Psoas muscle (tissue), 8 donors: Measurements from ENCODE around the gene MEIS1. TPM values are rescaled to one million over a fixed set of nuclear protein-coding genes. Genes with fewer than 3 reads are reported as not detected.

ENCODE experiments used
- ATAC-seq, 4 donors: fragments of 200-7000 bp; cut with Tn5 transposase; one replicate each; pipeline ENCODE4 v1.9.1; 2020; ENCODE audit warnings: moderate library complexity in 3 of 4, mild to moderate bottlenecking in 2 of 4
- DNase-seq, 2 donors: peaks; one replicate each; pipeline ENCODE4 v3.0.0-alpha.2; 2020
- H3K27ac ChIP-seq: fragments of 200-600 bp; one replicate; pipeline ENCODE4 v1.8.0; 2022
- H3K27me3 ChIP-seq, 3 donors: fragments of 200-600 bp in 1 of 3; one replicate each; pipeline versions ENCODE4 v1.6.1 to v1.8.0; 2013 to 2022; ENCODE audit warnings: low read length in 2 of 3, mild to moderate bottlenecking in 2 of 3, moderate library complexity in 1 of 3; ENCODE audit not compliant: insufficient read depth in 3 of 3
- H3K36me3 ChIP-seq, 2 donors: fragments of 200-600 bp in 1 of 2; one replicate each; pipeline versions ENCODE4 v1.6.1 to v1.8.0; 2013 to 2022; ENCODE audit warnings: low read depth in 1 of 2, mild to moderate bottlenecking in 1 of 2, moderate library complexity in 1 of 2; ENCODE audit not compliant: insufficient read depth in 1 of 2
- H3K4me1 ChIP-seq: fragments of 200-600 bp; one replicate; pipeline ENCODE4 v1.8.0; 2022
- H3K4me3 ChIP-seq: fragments of 200-600 bp; one replicate; pipeline ENCODE4 v1.8.0; 2022; ENCODE audit warnings: mild to moderate bottlenecking
- H3K9me3 ChIP-seq: fragments of 200-600 bp; one replicate; pipeline ENCODE4 v1.8.0; 2022
- CTCF ChIP-seq: fragments of 200-600 bp; IDR thresholded peaks from one replicate; pipeline ENCODE4 v1.8.0; 2022; ENCODE audit warnings: antibody characterized with exemption
- WGBS, 3 donors: extraction: QIAGEN DNeasy Blood & Tissue Kit; methylation state at CpG; one replicate each; pipeline versions ENCODE4 v1.1.6 to v1.1.7; 2013; 5-methylcytosine and 5-hydroxymethylcytosine counted together
- intact Hi-C, 2 donors: fragments of 100-400 bp; cut with DNase I; formaldehyde crosslinking; loops; one replicate each; pipeline versions ENCODE4 v1.11.0 to v1.14.2; 2022
- polyA plus RNA-seq, 3 donors: library from polyadenylated mRNA; stranded (reverse); fragments of 200-250 nt; gene quantifications; one replicate each; pipeline ENCODE4 v1.2.3, GENCODE V29; 2013
- total RNA-seq, 4 donors: library from RNA; stranded (reverse); fragmentation: NEBNext Ultra II Directional in 2 of 4; extraction: Animal tissue kit (Norgen Biotek cat#: 25700) in 2 of 4; gene quantifications; one replicate each; pipeline versions ENCODE4 v1.2.1 to v1.2.4, GENCODE V29; 2021 to 2023
- donor health status: healthy with polysubstance abuse.
- donor health status: DM: no; HTN: no; CAD: no; lungs with moderate emphysema.
- donor health status: Bipolar disorder and iron deficiency.
- donor health status: healthy.
- donor health status: DM: yes; HTN: yes; CAD: no.
- donor health status: DM: no; HTN: no; CAD: no.
- donor health status: DM: no; HTN: no; CAD: no.
- donor health status: DM: yes; HTN: yes; CAD: no.

Gene MEIS1
- total and polyA plus RNA-seq, 7 donors = 0.77 to 6.8 (median 2.1) TPM

GRCh38 chr2:66594001-66594400 is 159.1 kb downstream of the MEIS1 start:
- DNase-seq (no peak), ATAC-seq (no peak)
- TF ChIP-seq CTCF = no peak
- H3K27ac ChIP-seq = no peak overlapping the region
- H3K27me3 ChIP-seq = peaks cover 0 to 6% (median 0%) of the 10 kb centered on the region in 3 donors
- H3K4me1 ChIP-seq = no peaks in the 10 kb centered on the region
- no peaks in the 10 kb centered on the region for H3K9me3 ChIP-seq
- intact Hi-C loops = no loop called here
- H3K4me3 ChIP-seq = no peak overlapping the region
- H3K36me3 ChIP-seq = no peaks in the 10 kb centered on the region

- Histone ChIP-seq H3K36me3 (no peaks in the 10 kb centered on the region), H3K9me3 (no peaks in the 10 kb centered on the region), H3K4me3 (no peak overlapping the region), H3K4me1 (no peaks in the 10 kb centered on the region), H3K27me3 (peaks cover 0 to 8% (median 0%) of the 10 kb centered on the region in 3 donors), H3K27ac (no peak overlapping the region)
- no peak for DNase-seq
- no peak for TF ChIP-seq CTCF
- no peak for ATAC-seq
- intact Hi-C loops = no loop called here
- WGBS, 3 donors = 26 to 37% (median 33%) methylated on average over 2 of the region's 2 CpGs
These were observed 160.6 kb downstream of the MEIS1 start for GRCh38 chr2:66595556-66595955.

- Histone ChIP-seq H3K9me3 (no peaks in the 10 kb centered on the region), H3K36me3 (no peaks in the 10 kb centered on the region), H3K27ac (no peak overlapping the region), H3K4me3 (no peak overlapping the region), H3K27me3 (peaks cover 0 to 8% (median 0%) of the 10 kb centered on the region in 3 donors), H3K4me1 (no peaks in the 10 kb centered on the region)
- no peak for DNase-seq
- no peak for TF ChIP-seq CTCF
- ATAC-seq = no peak
- intact Hi-C loops = no loop called here
- WGBS, 3 donors = 79 to 89% (median 86%) methylated on average over 2 of the region's 2 CpGs
These were observed 161.3 kb downstream of the MEIS1 start for GRCh38 chr2:66596256-66596655.

- 56 to 70% (median 70%) methylated on average over 4 of the region's 4 CpGs for WGBS, 3 donors
These were observed 166.7 kb downstream of the MEIS1 start for GRCh38 chr2:66601624-66602023.

More at GRCh38 chr2:66601624-66602023, 166.7 kb downstream of the MEIS1 start:
- Histone ChIP-seq H3K9me3 (no peaks in the 10 kb centered on the region), H3K4me1 (no peaks in the 10 kb centered on the region), H3K27me3 (peaks cover 0 to 8% (median 0%) of the 10 kb centered on the region in 3 donors), H3K27ac (no peak overlapping the region), H3K4me3 (no peak overlapping the region), H3K36me3 (no peaks in the 10 kb centered on the region)
- ATAC-seq (no peak), DNase-seq (no peak)
- TF ChIP-seq CTCF = no peak
- intact Hi-C loops = no loop called here
